Esophagus squamous epithelium (tissue), 4 donors: Measurements from ENCODE around the gene FAM167B.
"Not testable (repeated sequence)": the region's sequence is repeated elsewhere in the genome, so short reads cannot be mapped to it uniquely, and the experiment has no call there.

Source experiments
- CTCF ChIP-seq, 6 experiments: fragments of 450-650 bp in 4 of 6; fragments of 200-600 bp in 2 of 6; sonication (generic) in 2 of 6; IDR thresholded peaks; one replicate each; pipeline ENCODE4 v1.5.1; 2016 to 2019; ENCODE audit warnings: antibody characterized with exemption in 6 of 6, mild to moderate bottlenecking in 4 of 6, moderate library complexity in 4 of 6
- POLR2A ChIP-seq, 4 donors: fragments of 450-650 bp; IDR thresholded peaks; one replicate each; pipeline ENCODE4 v1.6.1; 2017; ENCODE audit warnings: antibody characterized with exemption in 4 of 4, mild to moderate bottlenecking in 4 of 4, moderate library complexity in 3 of 4

- TF ChIP-seq CTCF, POLR2A (IDR thresholded peaks at IDR 0.05): not testable (repeated sequence)
Observed at GRCh38 chr1:32298211-32298610, 51.2 kb downstream of the FAM167B start.
